Ishikawa (cell line): ENCODE data around the gene PALLD.

ENCODE experiments used
- CREB1 ChIP-seq: IDR thresholded peaks from 2 replicates; pipeline ENCODE4 v1.6.1; 2012; ENCODE audit warnings: low read depth
- EGR1 ChIP-seq: IDR thresholded peaks from 2 replicates; pipeline ENCODE4 v1.6.1; 2012
- EP300 ChIP-seq: IDR thresholded peaks from 2 replicates; pipeline ENCODE4 v1.6.1; 2012; ENCODE audit warnings: borderline replicate concordance
- FOXM1 ChIP-seq: IDR thresholded peaks from 2 replicates; pipeline ENCODE4 v1.6.1; 2012; ENCODE audit warnings: low read depth, borderline replicate concordance
- MAX ChIP-seq: IDR thresholded peaks from 2 replicates; pipeline ENCODE4 v1.6.1; 2012
- NFIC ChIP-seq: IDR thresholded peaks from 2 replicates; pipeline ENCODE4 v1.6.1; 2012
- RAD21 ChIP-seq: IDR thresholded peaks from 2 replicates; pipeline ENCODE4 v1.6.1; 2012; ENCODE audit warnings: low read depth
- REST ChIP-seq: IDR thresholded peaks from 2 replicates; pipeline ENCODE4 v1.6.1; 2012; ENCODE audit warnings: low read depth, mild to moderate bottlenecking
- TAF1 ChIP-seq: IDR thresholded peaks from 2 replicates; pipeline ENCODE4 v1.6.1; 2012; ENCODE audit warnings: low read depth, mild to moderate bottlenecking
- TCF12 ChIP-seq: IDR thresholded peaks from 2 replicates; pipeline ENCODE4 v1.6.1; 2012; ENCODE audit warnings: low read depth
- TEAD4 ChIP-seq: IDR thresholded peaks from 2 replicates; pipeline ENCODE4 v1.6.1; 2012

GRCh38 chr4:168491563-168491962 is 5.3 kb upstream of the PALLD start:
- no peak for TF ChIP-seq TAF1
- TF ChIP-seq EGR1, result no peak
- no peak for TF ChIP-seq EP300
- no peak for TF ChIP-seq FOXM1
- no peak for TF ChIP-seq RAD21
- TF ChIP-seq TEAD4, result no peak
- no peak for TF ChIP-seq REST
- no peak for TF ChIP-seq MAX
- TF ChIP-seq CREB1, result no peak
- no peak for TF ChIP-seq NFIC
- no peak for TF ChIP-seq TCF12
